PFSK-1 (cell line): ENCODE results near the gene ANXA2.

Experiments
- FOXP2 ChIP-seq: optimal IDR thresholded peaks from 2 replicates; pipeline ENCODE3; 2011; ENCODE audit warnings: borderline replicate concordance, control low read depth, inconsistent platforms; ENCODE audit not compliant: insufficient read depth; ENCODE audit errors: extremely low read length, extremely low read depth
- POLR2AphosphoS5 ChIP-seq: IDR thresholded peaks from 2 replicates; pipeline ENCODE4 v1.6.1; 2012; ENCODE audit warnings: low read depth, mild to moderate bottlenecking, control low read depth, low read length, moderate library complexity
- SIN3A ChIP-seq: IDR thresholded peaks from 2 replicates; pipeline ENCODE4 v1.6.1; 2012; ENCODE audit warnings: mild to moderate bottlenecking, low read length, moderate library complexity, borderline replicate concordance; ENCODE audit not compliant: insufficient read depth
- TAF1 ChIP-seq: IDR thresholded peaks from 2 replicates; pipeline ENCODE4 v1.6.1; 2012; ENCODE audit warnings: low read length, control low read depth, borderline replicate concordance; ENCODE audit not compliant: insufficient read depth
- TF ChIP-seq, protein P1 (sequence below), 2 experiments: IDR thresholded peaks; 2 replicates each; pipeline versions ENCODE4 v1.6.1 to v1.8.0; 2011 to 2012; ENCODE audit warnings: low read depth in 2 of 2, low read length in 2 of 2, control low read depth in 1 of 2, inconsistent platforms in 1 of 2, mild to moderate bottlenecking in 1 of 2, moderate library complexity in 1 of 2; ENCODE audit not compliant: insufficient read depth in 1 of 2

DNA sequence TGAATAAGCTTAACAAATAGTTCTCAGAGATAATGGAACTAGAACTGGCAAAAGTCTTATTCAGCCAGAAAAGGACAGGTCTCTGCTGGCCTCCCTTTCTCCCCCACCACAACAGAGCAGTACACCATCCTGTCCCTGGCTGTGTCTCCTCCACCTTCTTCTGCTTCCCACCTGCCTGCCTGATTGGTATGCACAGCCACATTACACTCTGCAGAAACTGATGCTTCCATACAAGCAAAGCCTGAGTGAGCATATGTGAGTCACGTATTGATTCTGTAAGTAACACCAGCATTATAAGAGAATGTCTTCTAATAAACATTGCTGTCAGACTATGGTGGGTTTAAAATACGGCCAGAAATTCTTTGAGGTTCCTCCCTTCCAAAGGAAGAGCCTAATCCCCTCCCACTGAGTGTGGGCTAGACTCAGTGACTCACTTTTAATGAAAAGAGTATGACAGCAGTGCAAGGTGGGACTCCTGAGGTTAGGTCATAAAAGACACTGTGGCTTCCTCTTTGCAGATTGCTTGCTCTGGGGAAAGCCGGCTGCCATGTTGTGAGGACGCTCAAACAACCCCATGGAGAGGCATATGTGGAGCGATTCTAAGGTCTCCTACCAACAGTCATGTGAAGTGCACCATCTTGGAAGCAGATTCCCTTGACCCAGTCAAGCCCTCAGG is 44.4 kb downstream of the ANXA2 start:
- TF ChIP-seq TAF1 (no peak), FOXP2 (no peak), POLR2AphosphoS5 (peak; percentile 1; the same call in 1 of the 2 replicates), SIN3A (no peak)
- TF ChIP-seq, protein P1, sequence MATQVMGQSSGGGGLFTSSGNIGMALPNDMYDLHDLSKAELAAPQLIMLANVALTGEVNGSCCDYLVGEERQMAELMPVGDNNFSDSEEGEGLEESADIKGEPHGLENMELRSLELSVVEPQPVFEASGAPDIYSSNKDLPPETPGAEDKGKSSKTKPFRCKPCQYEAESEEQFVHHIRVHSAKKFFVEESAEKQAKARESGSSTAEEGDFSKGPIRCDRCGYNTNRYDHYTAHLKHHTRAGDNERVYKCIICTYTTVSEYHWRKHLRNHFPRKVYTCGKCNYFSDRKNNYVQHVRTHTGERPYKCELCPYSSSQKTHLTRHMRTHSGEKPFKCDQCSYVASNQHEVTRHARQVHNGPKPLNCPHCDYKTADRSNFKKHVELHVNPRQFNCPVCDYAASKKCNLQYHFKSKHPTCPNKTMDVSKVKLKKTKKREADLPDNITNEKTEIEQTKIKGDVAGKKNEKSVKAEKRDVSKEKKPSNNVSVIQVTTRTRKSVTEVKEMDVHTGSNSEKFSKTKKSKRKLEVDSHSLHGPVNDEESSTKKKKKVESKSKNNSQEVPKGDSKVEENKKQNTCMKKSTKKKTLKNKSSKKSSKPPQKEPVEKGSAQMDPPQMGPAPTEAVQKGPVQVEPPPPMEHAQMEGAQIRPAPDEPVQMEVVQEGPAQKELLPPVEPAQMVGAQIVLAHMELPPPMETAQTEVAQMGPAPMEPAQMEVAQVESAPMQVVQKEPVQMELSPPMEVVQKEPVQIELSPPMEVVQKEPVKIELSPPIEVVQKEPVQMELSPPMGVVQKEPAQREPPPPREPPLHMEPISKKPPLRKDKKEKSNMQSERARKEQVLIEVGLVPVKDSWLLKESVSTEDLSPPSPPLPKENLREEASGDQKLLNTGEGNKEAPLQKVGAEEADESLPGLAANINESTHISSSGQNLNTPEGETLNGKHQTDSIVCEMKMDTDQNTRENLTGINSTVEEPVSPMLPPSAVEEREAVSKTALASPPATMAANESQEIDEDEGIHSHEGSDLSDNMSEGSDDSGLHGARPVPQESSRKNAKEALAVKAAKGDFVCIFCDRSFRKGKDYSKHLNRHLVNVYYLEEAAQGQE (IDR thresholded peaks at IDR 0.05; ENCODE audit: insufficient read depth in 1 of 2, low read depth in 2 of 2, low read length in 2 of 2), result no peak
